Measurements from ENCODE around the gene CABCOCO1.

The CABCOCO1 gene

DNA sequence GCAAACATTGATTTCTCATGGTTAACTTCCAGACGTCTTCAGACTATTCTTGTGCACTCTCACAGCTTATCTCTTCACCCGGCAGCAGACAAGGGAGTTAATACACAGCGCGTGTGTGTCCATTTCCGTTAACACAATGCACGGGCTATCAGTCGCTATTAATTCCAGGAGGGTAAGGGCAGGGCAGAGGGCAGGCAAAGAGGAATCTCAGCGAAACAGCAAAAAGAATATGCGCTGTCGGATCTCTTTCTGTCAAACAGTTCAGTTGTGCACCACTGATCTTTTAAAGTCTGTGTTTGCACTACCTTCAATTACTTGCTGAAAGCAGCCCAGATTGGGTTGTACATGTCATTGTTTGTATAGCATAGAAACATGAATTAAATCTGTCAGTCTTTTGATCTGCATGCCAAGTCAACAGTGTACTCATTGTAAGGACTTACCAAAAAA, 41.1 kb upstream of the CABCOCO1 start:
- TF ChIP-seq, protein P1, sequence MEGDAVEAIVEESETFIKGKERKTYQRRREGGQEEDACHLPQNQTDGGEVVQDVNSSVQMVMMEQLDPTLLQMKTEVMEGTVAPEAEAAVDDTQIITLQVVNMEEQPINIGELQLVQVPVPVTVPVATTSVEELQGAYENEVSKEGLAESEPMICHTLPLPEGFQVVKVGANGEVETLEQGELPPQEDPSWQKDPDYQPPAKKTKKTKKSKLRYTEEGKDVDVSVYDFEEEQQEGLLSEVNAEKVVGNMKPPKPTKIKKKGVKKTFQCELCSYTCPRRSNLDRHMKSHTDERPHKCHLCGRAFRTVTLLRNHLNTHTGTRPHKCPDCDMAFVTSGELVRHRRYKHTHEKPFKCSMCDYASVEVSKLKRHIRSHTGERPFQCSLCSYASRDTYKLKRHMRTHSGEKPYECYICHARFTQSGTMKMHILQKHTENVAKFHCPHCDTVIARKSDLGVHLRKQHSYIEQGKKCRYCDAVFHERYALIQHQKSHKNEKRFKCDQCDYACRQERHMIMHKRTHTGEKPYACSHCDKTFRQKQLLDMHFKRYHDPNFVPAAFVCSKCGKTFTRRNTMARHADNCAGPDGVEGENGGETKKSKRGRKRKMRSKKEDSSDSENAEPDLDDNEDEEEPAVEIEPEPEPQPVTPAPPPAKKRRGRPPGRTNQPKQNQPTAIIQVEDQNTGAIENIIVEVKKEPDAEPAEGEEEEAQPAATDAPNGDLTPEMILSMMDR (IDR thresholded peaks at IDR 0.05; ENCODE audit: extremely low read depth, missing control alignments), result no peak
- DNase-seq (ENCODE audit: low spot score), result no peak

GRCh38 chr10:61623161-61623560, 39.6 kb upstream of the CABCOCO1 start:
- TF ChIP-seq, protein P1 (IDR thresholded peaks at IDR 0.05; ENCODE audit: extremely low read depth, missing control alignments), result no peak
- no peak for DNase-seq (ENCODE audit: low spot score)

DNA sequence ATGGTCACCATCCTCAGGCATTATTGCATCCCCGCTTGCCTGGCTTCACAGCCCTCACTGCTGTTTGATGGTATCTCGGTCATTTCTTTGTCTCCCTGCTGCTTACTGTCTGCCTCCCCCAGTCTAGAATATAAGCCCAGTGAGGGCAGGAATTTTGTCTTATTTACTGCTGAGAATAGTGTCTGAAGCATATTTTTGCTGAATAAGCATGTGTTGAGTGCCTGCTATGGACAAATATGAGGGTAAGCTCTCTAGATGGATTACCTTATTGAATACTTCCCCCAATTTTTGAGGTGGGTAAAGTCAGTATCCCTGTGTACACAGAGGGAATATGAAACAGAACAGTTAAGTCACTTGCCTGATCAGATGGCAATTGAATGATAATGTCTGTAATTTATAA, 36.5 kb upstream of the CABCOCO1 start:
- TF ChIP-seq, protein P1 (IDR thresholded peaks at IDR 0.05; ENCODE audit: extremely low read depth, missing control alignments), result no peak

GRCh38 chr10:61627266-61627665, 35.5 kb upstream of the CABCOCO1 start:
- DNase-seq (ENCODE audit: low spot score), result no peak
- TF ChIP-seq, protein P1 (IDR thresholded peaks at IDR 0.05; ENCODE audit: extremely low read depth, missing control alignments), result no peak

More for the DNA sequence above, 36.5 kb upstream of the CABCOCO1 start:
- DNase-seq (ENCODE audit: low spot score), result no peak

- TF ChIP-seq, protein P1 (IDR thresholded peaks at IDR 0.05; ENCODE audit: extremely low read depth, missing control alignments), result no peak
- no peak for DNase-seq (ENCODE audit: low spot score)
These were observed 34.4 kb upstream of the CABCOCO1 start for GRCh38 chr10:61628151-61628874.

DNA sequence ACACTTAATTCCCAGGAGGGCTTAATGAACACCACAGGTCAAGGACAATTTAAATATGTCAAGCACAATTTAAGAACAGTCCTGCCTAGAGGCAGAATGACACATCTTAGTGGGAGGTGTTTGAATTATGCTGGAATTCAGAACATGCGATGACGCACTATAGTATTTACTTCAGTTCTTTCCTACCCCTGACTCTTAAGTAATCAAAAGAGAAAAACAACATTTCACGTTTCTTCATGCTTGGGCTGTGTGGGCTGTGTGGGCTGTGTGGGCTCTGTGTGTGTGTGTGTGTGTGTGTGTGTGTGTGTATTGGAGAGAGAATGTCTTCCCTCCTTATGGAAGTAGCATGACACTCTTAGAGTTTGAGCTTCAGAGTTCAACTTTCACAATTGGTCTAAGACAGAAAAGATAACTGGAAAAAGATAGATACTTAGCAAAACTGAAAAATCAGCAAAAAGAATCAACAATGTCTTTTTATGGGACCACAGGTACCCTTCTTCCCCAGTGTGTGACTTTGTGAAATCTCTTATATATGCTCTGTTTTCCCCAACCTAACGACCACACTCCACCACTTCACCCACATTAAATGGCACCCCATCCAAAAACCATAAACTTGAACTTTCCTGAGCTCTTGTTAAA, 33.7 kb upstream of the CABCOCO1 start:
- no peak for DNase-seq (ENCODE audit: low spot score)
- TF ChIP-seq, protein P1 (IDR thresholded peaks at IDR 0.05; ENCODE audit: extremely low read depth, missing control alignments), result no peak

GRCh38 chr10:61629576-61629975, 33.2 kb upstream of the CABCOCO1 start:
- TF ChIP-seq, protein P1 (IDR thresholded peaks at IDR 0.05; ENCODE audit: extremely low read depth, missing control alignments), result no peak
- no peak for DNase-seq (ENCODE audit: low spot score)

Data from GM20000 (cell line).